Heart left ventricle (tissue), 13 donors: ENCODE results near the gene UROC1.

Experiments used
- CTCF ChIP-seq, 12 donors: fragments of 200-600 bp; sonication (generic) in 4 of 12; IDR thresholded peaks; one replicate each; pipeline versions ENCODE4 v1.5.0 to v1.8.0; 2018 to 2022; ENCODE audit warnings: antibody characterized with exemption in 12 of 12, mild to moderate bottlenecking in 5 of 12
- POLR2A ChIP-seq, 2 donors: fragments of 450-650 bp; IDR thresholded peaks; one replicate each; pipeline ENCODE4 v1.6.1; 2017; ENCODE audit warnings: antibody characterized with exemption in 2 of 2, mild to moderate bottlenecking in 2 of 2, moderate library complexity in 2 of 2
- donor health status: ischemic (EF 13 %, LVEDD 7.1; RV severe dilation, severe dysfunction).
- donor health status: DM: no; HTN: yes; CAD: no.
- donor health status: DM: no; HTN: no; CAD: no.
- donor health status: ischemic (EF 25% LVEDD 6.9; RV normal size, moderate dysfunction).
- donor health status: ischemic (EF 25% LVEDD 5.7; RV mildly dilated, moderate dysfunction).
- donor health status: ischemic (EF 35%, LVEDD 5.7; RV mildly dilated, moderate dysfunction).
- donor health status: nonischemic (EF 11% LVEDD 7.7; RV severe dilation, severe dysfunction).
- donor health status: DM: yes; HTN: yes; CAD: no.
- donor health status: PGD.
- donor health status: ischemic (EF 29% LVEDD 5.4; RV normal size, mild dysfunction).
- donor health status: nonischemic (EF 23%, LVEDD 6.1; RV moderate dilation, normal function).

GRCh38 chr3:126552688-126553283, 35.2 kb upstream of the UROC1 start:
- TF ChIP-seq CTCF (IDR thresholded peaks at IDR 0.05) (no peak), POLR2A (IDR thresholded peaks at IDR 0.05) (no peak)
